Activated CD8-positive, alpha-beta memory T cell treated with anti-CD3 and anti-CD28 coated beads for 36 hours (primary cell): Measurements from ENCODE around the gene PPP1R9B. TPM values are rescaled to one million over a fixed set of nuclear protein-coding genes. Genes with fewer than 3 reads are reported as not detected.

Experiments used
- CTCF ChIA-PET: fragments of 350-600 bp; sonication (Branson Sonifier 250); formaldehyde crosslinking; loops from one replicate; lab custom pipeline; 2021; ENCODE audit warnings: antibody characterized with exemption; lab: Charles Lee
- POLR2A ChIA-PET: fragments of 350-600 bp; sonication (Branson Sonifier 250); formaldehyde crosslinking; loops from one replicate; lab custom pipeline; 2021; ENCODE audit warnings: antibody characterized with exemption; lab: Charles Lee
- total RNA-seq, 2 experiments: library from RNA; stranded (reverse); gene quantifications; one replicate each; pipeline ENCODE4 v1.2.3, GENCODE V29; 2021

The PPP1R9B gene
- total RNA-seq, 2 experiments from 2014 or later: 69.6 to 70.6 TPM

DNA sequence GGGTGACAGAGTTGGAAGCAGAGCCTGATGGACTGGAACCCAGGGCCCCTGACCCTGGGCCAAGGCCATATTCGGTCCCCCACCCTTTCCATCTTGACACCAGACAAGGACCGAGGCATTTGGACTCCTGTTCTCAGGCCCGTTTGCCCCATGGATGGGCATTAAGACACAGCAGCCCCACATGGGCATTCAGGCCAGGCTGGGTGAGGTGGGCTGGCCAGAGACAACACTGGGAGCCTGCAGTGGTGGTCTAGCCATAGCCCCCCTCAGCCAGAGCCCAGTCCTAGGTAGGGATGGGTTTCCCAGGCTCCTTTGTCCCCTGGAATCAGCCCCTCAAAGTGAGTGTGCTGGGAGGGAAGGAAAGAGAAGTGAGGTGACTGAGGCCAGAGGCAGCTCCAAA is 53.7 kb downstream of the PPP1R9B start:
- CTCF ChIA-PET: interaction anchor here (0.7 to 1.4 kb wide), 7 partner anchors 9 to 201 kb away, joined by 3 to 6 read pairs (median 4); partner anchors contain the start of gene ITGA3

DNA sequence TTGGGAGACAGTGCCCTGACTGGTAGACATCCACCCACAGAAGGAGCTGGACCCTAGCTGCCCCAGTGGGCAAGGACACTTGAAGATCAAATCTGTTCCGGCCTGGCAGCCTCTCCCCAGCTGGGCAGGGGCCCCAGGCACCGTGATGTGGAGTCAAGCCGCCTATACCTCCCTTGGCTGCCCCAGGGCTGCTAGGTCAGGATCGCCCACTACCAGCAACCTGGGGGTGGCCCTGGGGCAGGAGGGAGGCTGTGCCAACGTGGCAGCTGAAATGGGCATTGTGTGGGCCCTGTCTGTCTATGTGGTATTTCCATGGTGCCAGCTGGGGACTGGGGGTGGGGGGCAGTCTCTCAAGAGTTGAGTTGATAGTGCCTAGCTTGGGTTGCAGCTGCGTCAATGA is 54.4 kb downstream of the PPP1R9B start:
- ChIA-PET CTCF (interaction anchor here (0.7 to 3.1 kb wide), 5 partner anchors 8 to 201 kb away, joined by 3 to 17 read pairs (median 4); no protein-coding TSS in a partner anchor), POLR2A (no interaction called here)

More for the DNA sequence above, 53.7 kb downstream of the PPP1R9B start:
- POLR2A ChIA-PET: no interaction called here

DNA sequence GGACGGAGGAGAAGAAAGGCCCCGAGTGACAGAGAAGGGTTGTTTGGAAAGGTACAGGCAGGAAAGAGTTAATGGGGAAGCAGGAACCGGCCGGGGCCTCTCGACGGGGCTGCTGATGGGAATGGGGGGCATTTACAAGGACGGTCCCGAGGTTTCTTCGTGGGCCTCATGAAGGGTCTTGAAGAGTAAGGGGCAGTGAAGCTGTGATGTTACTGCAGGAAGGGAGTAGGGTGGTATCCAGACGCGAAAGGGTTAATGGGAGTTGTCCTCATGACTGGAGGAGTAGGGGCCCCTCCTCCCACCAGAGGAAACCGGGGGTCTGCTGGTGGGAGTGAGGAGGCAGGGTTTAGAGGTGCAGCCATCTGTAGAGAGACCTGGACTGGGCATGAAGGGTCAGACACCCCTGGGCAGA is 54.8 kb downstream of the PPP1R9B start:
- POLR2A ChIA-PET: no interaction called here
- CTCF ChIA-PET: interaction anchor here (1.4 to 3.1 kb wide), 3 partner anchors 16 to 202 kb away, joined by 4 to 17 read pairs (median 8); no protein-coding TSS in a partner anchor

DNA sequence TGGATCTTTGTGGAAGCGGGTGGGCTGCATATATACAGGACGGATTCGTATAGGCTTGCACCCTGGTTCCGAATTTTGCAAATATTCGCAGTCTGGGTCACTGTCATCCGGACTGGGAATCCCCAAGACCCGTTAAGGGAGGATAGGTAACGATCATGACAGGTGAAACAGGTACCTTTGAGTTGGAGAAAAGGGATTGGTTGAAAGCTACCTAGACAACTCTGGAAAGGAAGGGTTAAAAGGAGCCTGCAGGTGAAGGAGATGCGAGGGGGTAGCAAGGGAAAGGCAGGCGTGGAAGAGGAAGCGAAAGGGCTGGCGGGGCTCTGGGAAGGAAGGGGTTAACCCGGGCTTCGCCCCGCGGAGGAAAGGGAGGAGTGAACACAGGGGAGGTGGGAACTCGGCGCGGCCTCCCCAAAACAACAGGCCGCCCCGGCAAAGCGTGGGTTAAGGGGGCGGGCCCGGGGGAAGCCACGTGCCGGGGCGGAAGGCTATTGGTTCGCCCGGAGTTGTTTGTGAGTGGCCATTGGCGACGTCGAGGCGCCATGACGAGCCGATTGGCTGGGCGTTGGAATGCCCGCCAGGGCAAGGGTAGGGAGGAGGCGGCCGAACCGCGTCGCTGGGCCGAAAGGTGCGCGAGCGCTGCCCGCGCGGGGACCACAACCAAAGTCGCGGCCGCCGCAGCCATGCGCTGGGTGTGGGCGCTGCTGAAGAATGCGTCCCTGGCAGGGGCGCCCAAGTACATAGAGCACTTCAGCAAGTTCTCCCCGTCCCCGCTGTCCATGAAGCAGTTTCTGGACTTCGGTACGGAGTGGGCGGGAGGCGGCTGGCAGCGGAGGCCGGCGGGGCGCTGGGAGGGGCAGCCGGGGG is 55.5 kb downstream of the PPP1R9B start, which contains the start of gene PDK2:
Gene PDK2, plus strand, starts transcription at position 599 of the 867 bp plus-strand sequence. Its CDS starts 85 bp downstream, at position 684.
- ChIA-PET CTCF (interaction anchor here (0.7 to 3.1 kb wide), 25 partner anchors 9 to 302 kb away, joined by 3 to 17 read pairs (median 4); partner anchors contain the start of genes DLX3, ITGA3, LRRC59 and SGCA), POLR2A (interaction anchor here (0.5 to 1.2 kb wide), 4 partner anchors 10 to 331 kb away, joined by 3 to 4 read pairs (median 3); partner anchors contain the start of gene FAM117A)

DNA sequence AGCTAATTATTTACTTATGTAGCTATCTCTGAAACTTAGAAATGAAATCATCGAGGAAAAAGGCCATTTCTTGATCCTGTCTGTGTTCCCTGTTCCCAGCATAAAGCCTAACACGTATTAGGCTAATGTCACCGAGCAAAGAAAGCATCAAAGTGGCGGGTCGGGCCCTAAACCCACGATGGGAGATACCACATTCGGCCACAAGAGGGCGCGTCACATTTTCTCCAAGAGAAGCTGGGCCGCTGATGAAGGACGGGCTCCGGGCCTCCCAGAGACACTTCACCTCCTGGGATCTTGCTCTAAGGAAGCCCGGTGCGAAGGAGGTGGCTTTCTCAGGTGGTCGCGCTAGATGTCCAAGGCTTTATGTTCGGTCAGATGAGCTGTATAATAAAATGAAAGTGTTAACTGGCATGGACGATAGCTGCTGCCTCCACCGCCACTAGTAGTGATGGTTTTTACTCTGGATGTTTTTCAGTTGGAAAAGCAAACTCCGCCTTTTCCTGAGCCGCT is 56.2 kb downstream of the PPP1R9B start:
- CTCF ChIA-PET: interaction anchor here (0.7 to 3.1 kb wide), 30 partner anchors 9 to 303 kb away, joined by 3 to 17 read pairs (median 4); partner anchors contain the start of genes DLX3, ITGA3, LRRC59 and SGCA
- POLR2A ChIA-PET: interaction anchor here (0.5 to 1.2 kb wide), 5 partner anchors 9 to 330 kb away, joined by 3 to 4 read pairs (median 3); partner anchors contain the start of genes FAM117A and ITGA3

DNA sequence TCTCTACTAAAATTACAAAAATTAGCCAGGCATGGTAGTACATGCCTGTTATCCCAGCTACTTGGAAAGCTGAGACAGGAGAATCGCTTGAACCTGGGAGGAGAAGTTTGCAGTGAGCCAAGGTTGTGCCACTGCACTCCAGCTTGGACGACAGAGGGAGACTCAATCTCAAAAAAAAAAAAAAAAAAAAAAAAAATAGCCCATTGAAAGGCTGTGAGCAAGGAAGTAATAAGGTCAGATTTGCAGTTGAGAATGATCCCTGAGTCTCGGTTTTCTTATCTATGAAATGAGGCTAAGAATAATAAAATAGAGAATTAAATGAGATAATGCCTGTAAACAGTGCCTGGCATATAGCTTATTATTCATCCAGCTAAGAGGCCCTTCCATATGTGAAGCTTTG is 56.7 kb downstream of the PPP1R9B start:
- POLR2A ChIA-PET: interaction anchor here (0.9 to 1.2 kb wide), 2 partner anchors 38 to 67 kb away, joined by 3 read pairs; partner anchors contain the start of gene ITGA3
- CTCF ChIA-PET: interaction anchor here (0.9 to 3.1 kb wide), 26 partner anchors 9 to 203 kb away, joined by 3 to 17 read pairs (median 4); partner anchors contain the start of genes ITGA3 and SGCA

DNA sequence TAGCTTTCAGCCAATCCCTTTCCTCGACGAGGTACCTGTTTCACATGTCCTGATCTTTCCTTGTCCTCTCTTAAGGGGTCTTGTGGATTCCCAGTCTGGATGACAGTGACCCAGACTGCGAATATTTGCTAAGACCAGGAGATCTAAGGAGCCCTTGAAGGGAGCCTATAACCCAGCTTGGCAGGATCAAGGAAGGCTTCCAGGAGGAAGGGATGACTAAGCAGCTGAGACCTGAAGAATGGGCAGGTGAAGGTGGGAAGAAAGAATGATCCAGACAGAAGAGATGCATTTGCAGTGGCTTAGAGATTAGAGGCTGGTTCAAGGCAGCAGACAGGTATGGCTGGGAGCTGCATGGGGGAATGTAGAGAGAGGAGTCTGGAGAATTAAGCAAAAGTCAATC is 57.2 kb downstream of the PPP1R9B start:
- POLR2A ChIA-PET: no interaction called here
- CTCF ChIA-PET: interaction anchor here (0.7 to 3.1 kb wide), 14 partner anchors 14 to 205 kb away, joined by 3 to 17 read pairs (median 4); partner anchors contain the start of gene SGCA

DNA sequence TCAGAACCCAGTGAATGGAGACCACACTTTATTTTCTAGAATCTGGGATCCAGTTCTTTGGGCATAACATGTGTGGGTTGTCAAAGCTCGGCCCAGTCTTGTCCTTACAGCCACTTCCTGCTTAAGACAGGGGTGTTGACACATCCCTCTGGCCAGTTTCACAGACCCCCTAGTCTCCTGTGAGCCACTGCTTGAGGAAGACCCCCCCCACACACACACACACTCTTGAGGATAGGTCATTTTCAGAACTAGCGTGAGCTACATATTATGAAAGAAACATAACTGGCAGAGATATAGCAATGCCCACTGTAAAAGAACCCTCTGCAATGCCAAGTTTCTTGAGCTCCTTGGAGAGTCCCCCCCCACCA is 58.6 kb downstream of the PPP1R9B start:
- ChIA-PET POLR2A (no interaction called here), CTCF (interaction anchor here (1.1 to 1.8 kb wide), 6 partner anchors 10 to 94 kb away, joined by 3 to 8 read pairs (median 4); partner anchors contain the start of gene ITGA3)

DNA sequence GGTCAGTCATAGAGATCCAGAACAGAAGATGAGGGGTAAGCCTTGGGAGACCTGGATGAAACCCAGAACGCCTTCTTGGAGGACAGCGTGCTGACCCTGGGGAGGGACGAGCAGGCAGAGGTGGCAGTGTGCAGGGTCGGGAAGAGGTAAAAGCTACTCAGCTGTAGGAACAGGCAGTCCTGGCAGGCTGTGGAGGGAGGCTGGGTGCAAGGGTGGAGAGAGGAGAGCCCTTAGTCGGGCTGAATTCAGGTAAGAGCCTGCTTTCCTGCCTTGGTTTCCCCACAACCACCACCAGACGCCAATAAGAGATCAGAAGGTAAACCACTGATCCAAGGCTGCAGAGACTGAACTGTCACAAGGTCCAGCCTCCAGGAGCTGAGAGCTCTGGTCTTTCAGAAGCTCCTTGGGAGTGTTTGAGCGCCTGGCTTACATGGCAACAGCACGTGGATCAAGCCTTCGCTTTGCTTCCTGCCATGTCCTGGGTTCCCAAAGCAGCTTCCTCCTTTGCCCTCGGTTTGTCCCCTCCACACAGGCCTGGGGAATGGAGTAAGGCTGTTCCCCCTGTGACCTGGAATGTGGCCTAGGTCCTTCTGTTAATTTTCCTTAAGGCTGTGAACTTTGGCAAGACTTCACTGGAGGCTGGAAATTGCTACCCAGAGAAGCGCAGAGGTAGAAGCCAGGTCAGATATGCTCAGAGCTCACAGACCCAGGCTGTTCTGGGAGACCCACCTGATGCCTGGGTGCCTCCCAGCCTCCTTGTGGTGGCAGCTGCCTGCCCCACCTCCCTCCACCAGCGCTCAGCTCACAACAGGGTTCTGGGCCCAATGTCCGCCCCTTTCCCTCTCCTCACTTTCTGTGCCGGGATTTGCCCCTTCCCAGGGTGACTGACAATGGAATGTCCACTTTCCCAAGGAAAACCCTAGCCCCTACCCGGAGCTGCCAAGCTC is 59.2 kb downstream of the PPP1R9B start:
- ChIA-PET POLR2A (no interaction called here), CTCF (interaction anchor here (1.1 to 1.8 kb wide), 4 partner anchors 24 to 93 kb away, joined by 3 to 8 read pairs (median 4); partner anchors contain the start of gene ITGA3)

DNA sequence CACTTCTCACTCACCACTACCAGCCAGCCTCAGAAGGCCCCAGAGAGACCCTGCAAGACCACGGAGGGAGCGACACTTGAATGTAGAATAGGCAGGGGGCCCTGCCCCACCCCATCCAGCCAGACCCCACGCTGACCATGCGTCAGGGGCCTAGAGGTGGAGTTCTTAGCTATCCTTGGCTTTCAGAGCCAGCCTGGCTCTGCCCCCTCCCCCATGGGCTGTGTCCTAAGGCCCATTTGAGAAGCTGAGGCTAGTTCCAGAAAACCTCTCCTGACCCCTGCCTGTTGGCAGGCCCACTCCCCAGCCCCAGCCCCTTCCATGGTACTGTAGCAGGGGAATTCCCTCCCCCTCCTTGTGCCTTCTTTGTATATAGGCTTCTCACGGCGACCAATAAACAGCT is 60.4 kb downstream of the PPP1R9B start:
- ChIA-PET CTCF (no interaction called here), POLR2A (no interaction called here)

DNA sequence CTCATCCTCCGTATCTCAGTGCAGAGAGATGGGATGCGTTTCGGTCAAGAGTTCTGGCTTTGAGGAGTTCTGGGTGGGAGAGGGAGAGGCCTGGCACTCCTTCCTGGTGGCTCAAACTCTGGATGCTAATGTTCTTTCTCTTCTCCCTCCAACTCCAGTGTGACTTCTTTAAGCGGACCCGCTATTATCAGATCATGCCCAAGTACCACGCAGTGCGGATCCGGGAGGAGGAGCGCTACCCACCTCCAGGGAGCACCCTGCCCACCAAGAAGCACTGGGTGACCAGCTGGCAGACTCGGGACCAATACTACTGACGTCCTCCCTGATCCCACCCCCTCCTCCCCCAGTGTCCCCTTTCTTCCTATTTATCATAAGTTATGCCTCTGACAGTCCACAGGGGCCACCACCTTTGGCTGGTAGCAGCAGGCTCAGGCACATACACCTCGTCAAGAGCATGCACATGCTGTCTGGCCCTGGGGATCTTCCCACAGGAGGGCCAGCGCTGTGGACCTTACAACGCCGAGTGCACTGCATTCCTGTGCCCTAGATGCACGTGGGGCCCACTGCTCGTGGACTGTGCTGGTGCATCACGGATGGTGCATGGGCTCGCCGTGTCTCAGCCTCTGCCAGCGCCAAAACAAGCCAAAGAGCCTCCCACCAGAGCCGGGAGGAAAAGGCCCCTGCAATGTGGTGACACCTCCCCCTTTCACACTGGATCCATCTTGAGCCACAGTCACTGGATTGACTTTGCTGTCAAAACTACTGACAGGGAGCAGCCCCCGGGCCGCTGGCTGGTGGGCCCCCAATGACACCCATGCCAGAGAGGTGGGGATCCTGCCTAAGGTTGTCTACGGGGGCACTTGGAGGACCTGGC is 61.3 kb downstream of the PPP1R9B start:
- CTCF ChIA-PET: interaction anchor here (0.6 to 2.9 kb wide), 3 partner anchors 11 to 92 kb away, joined by 4 to 15 read pairs (median 12); partner anchors contain the start of gene PPP1R9B
- POLR2A ChIA-PET: no interaction called here

DNA sequence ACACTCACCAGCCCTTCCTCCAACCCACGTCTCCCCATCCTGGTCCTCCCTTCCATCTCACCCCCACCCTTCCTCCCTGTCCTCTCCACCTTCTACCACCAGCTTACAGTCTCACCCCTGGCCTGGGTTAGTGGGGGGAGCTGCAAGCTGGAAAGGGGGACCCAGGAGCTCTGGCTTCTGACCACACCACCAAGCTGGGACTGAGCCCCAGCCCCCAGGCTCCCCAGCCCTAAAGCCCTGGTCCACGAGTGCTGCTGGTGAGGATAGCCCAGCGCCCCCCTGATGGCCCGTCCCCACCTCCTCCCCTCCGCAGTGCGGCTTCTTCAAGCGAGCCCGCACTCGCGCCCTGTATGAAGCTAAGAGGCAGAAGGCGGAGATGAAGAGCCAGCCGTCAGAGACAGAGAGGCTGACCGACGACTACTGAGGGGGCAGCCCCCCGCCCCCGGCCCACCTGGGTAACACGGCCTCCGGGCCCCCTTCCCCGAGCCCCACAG is 62.5 kb downstream of the PPP1R9B start:
- ChIA-PET POLR2A (no interaction called here), CTCF (interaction anchor here (0.5 to 2.9 kb wide), 24 partner anchors 8 to 274 kb away, joined by 3 to 42 read pairs (median 4); partner anchors contain the start of gene PPP1R9B)

DNA sequence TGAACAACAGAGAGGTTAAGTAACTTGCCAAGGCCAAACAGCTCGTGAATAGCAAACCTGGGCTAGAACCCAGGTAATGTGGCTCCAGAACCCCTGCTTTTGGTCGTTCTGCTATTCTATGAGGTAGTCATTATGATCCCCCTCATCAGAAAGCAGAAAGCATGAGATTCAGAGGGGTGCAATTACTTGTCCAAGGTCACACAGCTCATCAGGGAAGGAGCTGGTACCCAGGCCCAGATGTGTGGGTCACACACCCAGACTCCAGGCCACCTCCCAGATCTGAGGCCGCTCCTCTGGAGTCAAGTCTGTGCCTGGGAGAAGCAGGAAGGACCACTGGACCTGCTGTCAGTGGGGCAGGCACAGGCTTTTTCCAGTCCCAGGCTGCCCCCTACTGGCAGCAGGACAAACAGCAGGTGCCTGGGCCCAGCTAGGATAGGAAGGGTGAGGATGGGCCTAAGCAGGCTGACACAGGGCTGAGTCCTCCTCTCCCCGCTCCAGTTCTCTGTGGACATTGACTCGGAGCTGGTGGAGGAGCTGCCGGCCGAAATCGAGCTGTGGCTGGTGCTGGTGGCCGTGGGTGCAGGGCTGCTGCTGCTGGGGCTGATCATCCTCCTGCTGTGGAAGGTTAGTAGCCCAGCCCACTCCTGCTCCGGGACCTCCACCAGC is 63.1 kb downstream of the PPP1R9B start:
- POLR2A ChIA-PET: no interaction called here
- CTCF ChIA-PET: interaction anchor here (0.5 to 2.9 kb wide), 29 partner anchors 9 to 479 kb away, joined by 3 to 42 read pairs (median 4); no protein-coding TSS in a partner anchor
